ENCODE measurements around the gene PLCXD1.
"Not testable (repeated sequence)": the region's sequence is repeated elsewhere in the genome, so short reads cannot be mapped to it uniquely, and the experiment has no call there.

PLCXD1 gene

GRCh38 chrX:292900-293897 lies 12.0 kb downstream of the PLCXD1 start:
- no peak for DNase-seq

GRCh38 chrX:295136-295535 lies 14.0 kb downstream of the PLCXD1 start:
- DNase-seq: no peak

- DNase-seq: no peak
Measured at GRCh38 chrX:298993-299392, 17.8 kb downstream of the PLCXD1 start.

GRCh38 chrX:300334-300733 lies 19.2 kb downstream of the PLCXD1 start:
- no peak for DNase-seq

GRCh38 chrX:302975-303374 lies 21.8 kb downstream of the PLCXD1 start:
- DNase-seq: no peak

GRCh38 chrX:305781-306613 lies 24.8 kb downstream of the PLCXD1 start:
- DNase-seq: not testable (repeated sequence)

- not testable (repeated sequence) for DNase-seq
Measured at GRCh38 chrX:306614-307251, 25.6 kb downstream of the PLCXD1 start.

- no peak for DNase-seq
Measured at GRCh38 chrX:307261-308111, 26.3 kb downstream of the PLCXD1 start.

- no peak for DNase-seq
Measured at GRCh38 chrX:308821-309520, 27.8 kb downstream of the PLCXD1 start.

- DNase-seq: no peak
Measured at GRCh38 chrX:310621-311155, 29.5 kb downstream of the PLCXD1 start.

- no peak for DNase-seq
Measured at GRCh38 chrX:311156-312129, 30.3 kb downstream of the PLCXD1 start.

GRCh38 chrX:312621-313331 lies 31.6 kb downstream of the PLCXD1 start:
- no peak for DNase-seq

GRCh38 chrX:313546-313945 lies 32.4 kb downstream of the PLCXD1 start:
- DNase-seq: no peak

- no peak for DNase-seq
Measured at GRCh38 chrX:314049-314448, 32.9 kb downstream of the PLCXD1 start.

GRCh38 chrX:314781-315595 lies 33.8 kb downstream of the PLCXD1 start:
- DNase-seq: no peak

GRCh38 chrX:316351-317325 lies 35.5 kb downstream of the PLCXD1 start:
- no peak for DNase-seq

- DNase-seq: no peak
Measured at GRCh38 chrX:317424-318067, 36.4 kb downstream of the PLCXD1 start.

Data from CD4-positive, alpha-beta T cell treated with Interleukin-1 beta for 1 hour (primary cell).